Measurements from ENCODE around the gene KRT6A. TPM values are rescaled to one million over a fixed set of nuclear protein-coding genes. Genes with fewer than 3 reads are reported as not detected.

Gene KRT6A
- total RNA-seq, 1 donor from 2014 or later = 1.6 TPM

DNA sequence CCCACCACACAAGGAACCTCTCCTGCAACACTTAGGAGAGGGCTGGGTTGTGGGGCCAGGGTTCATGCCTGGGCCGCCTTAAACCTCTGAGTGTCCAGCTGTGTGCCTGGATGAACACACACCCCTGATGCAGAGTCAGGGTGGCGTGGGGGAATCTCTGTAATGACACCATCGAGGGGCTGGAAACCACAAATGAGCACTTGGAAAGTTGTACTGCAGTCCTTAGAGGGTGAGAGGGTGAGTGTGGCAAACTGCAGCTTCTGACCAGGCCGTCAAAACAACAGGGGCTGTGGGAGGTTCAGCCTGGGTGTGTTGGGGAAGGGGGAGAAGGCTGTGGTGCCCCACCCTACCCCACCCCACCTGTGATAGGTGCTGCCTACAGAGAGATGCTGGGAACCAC lies 39.6 kb upstream of the KRT6A start:
- Histone ChIP-seq H3K4me1 (ENCODE audit: control insufficient read depth in 3 of 3, insufficient read depth in 3 of 3, low read length in 3 of 3) (no peaks in the 10 kb centered on the region), H3K9me3 (ENCODE audit: control insufficient read depth in 3 of 3, low read length in 3 of 3) (no peaks in the 10 kb centered on the region), H3K36me3 (ENCODE audit: control insufficient read depth in 3 of 3, insufficient read depth in 3 of 3, low read length in 3 of 3) (no peaks in the 10 kb centered on the region), H3K9ac (ENCODE audit: low read depth in 1 of 3, low read length in 3 of 3) (no peak overlapping the region), H3K27ac (ENCODE audit: low read depth, low read length) (no peak overlapping the region), H3K27me3 (ENCODE audit: control insufficient read depth in 3 of 3, insufficient read depth in 3 of 3, low read length in 3 of 3) (peaks cover 0 to 9% (median 0%) of the 10 kb centered on the region in 3 donors), H3K4me3 (ENCODE audit: low read length in 3 of 3) (no peak overlapping the region)

DNA sequence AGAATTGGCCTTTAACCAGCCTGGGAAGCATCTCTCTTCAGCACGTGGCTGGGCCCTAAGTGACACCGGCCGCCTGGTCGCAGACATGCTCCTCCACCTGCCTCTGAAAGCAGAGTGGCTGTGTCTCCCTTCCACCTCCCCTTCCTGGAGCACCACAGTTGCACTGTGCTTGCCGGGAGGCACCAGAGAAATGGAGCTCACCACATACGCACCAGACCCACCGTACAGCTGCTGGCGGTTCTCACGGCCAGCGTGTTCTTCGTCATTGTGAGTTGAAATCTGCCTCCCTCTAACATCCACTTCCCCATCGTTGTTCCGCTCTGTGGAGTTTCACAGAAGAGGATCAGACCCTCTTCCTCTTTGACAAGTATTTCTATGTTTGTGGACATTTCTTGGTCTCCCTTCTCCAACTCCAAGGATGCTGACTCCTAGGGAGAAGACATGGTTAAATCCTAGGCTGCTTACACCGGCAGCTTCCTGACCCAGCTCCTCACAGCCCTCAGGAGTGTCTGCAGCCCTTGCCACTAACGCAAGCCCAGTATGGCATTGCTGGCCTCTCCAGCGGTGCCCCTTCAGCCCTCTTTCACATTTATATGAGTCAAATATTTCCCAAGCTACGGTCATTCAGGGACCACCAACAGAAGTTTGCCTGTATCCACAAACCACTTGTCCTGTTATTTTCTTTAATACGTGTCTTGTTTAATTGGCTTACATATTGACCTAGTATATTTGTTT lies 38.7 kb upstream of the KRT6A start:
- Histone ChIP-seq H3K9me3 (ENCODE audit: control insufficient read depth in 3 of 3, low read length in 3 of 3) (no peaks in the 10 kb centered on the region), H3K9ac (ENCODE audit: low read depth in 1 of 3, low read length in 3 of 3) (no peak overlapping the region), H3K27ac (ENCODE audit: low read depth, low read length) (no peak overlapping the region), H3K36me3 (ENCODE audit: control insufficient read depth in 3 of 3, insufficient read depth in 3 of 3, low read length in 3 of 3) (no peaks in the 10 kb centered on the region), H3K4me3 (ENCODE audit: low read length in 3 of 3) (no peak overlapping the region), H3K27me3 (ENCODE audit: control insufficient read depth in 3 of 3, insufficient read depth in 3 of 3, low read length in 3 of 3) (peaks cover 0 to 10% (median 0%) of the 10 kb centered on the region in 3 donors), H3K4me1 (ENCODE audit: control insufficient read depth in 3 of 3, insufficient read depth in 3 of 3, low read length in 3 of 3) (no peaks in the 10 kb centered on the region)

GRCh38 chr12:52530905-52531304 lies 37.8 kb upstream of the KRT6A start:
- Histone ChIP-seq H3K4me1 (ENCODE audit: control insufficient read depth in 3 of 3, insufficient read depth in 3 of 3, low read length in 3 of 3) (no peaks in the 10 kb centered on the region), H3K36me3 (ENCODE audit: control insufficient read depth in 3 of 3, insufficient read depth in 3 of 3, low read length in 3 of 3) (no peaks in the 10 kb centered on the region), H3K4me3 (ENCODE audit: low read length in 3 of 3) (no peak overlapping the region), H3K27ac (ENCODE audit: low read depth, low read length) (no peak overlapping the region), H3K9me3 (ENCODE audit: control insufficient read depth in 3 of 3, low read length in 3 of 3) (no peaks in the 10 kb centered on the region), H3K9ac (ENCODE audit: low read depth in 1 of 3, low read length in 3 of 3) (no peak overlapping the region), H3K27me3 (ENCODE audit: control insufficient read depth in 3 of 3, insufficient read depth in 3 of 3, low read length in 3 of 3) (peaks cover 0 to 12% (median 4%) of the 10 kb centered on the region in 3 donors)

DNA sequence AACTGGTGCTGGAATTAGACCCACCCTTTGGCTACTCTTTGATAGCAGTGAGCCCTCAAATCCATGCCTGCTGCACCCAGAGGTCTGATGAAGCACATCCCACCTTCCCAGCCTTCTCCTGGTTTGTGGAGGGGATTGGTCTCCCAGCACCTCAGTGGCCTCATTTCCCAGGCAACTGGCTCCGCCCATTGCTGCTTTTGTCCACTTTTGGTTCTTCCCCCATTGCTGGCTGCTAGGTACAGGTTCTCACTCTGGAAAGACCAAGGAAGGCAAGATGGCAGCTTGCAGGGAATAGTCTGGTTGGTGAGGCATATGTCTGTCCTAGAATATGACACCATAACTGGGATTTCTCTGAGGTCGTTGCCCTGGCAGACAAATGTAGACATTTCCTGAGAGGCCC lies 37.3 kb upstream of the KRT6A start:
- Histone ChIP-seq H3K4me1 (ENCODE audit: control insufficient read depth in 3 of 3, insufficient read depth in 3 of 3, low read length in 3 of 3) (no peaks in the 10 kb centered on the region), H3K9ac (ENCODE audit: low read depth in 1 of 3, low read length in 3 of 3) (no peak overlapping the region), H3K4me3 (ENCODE audit: low read length in 3 of 3) (no peak overlapping the region), H3K27ac (ENCODE audit: low read depth, low read length) (no peak overlapping the region), H3K27me3 (ENCODE audit: control insufficient read depth in 3 of 3, insufficient read depth in 3 of 3, low read length in 3 of 3) (peaks cover 0 to 14% (median 5%) of the 10 kb centered on the region in 3 donors), H3K36me3 (ENCODE audit: control insufficient read depth in 3 of 3, insufficient read depth in 3 of 3, low read length in 3 of 3) (no peaks in the 10 kb centered on the region), H3K9me3 (ENCODE audit: control insufficient read depth in 3 of 3, low read length in 3 of 3) (no peaks in the 10 kb centered on the region)

DNA sequence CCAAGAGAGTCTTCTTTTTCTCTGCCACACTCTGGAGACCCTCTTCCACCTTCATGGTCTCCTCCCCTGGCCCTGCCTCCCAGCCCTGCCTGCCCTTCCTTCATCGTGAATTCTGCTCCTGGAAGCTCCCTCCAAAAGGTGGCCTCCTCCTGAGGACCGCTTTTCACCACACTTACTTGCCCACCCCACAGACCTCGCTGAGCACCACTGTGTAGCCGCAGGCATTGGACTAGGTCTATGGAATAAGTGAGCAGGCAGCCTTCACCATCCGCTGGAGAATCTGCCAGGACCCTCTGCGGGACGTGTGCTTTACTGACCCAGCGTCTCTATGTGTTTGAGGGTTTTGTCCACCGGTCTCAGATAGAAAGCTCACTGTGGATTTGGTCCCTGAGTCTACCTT lies 36.8 kb upstream of the KRT6A start:
- Histone ChIP-seq H3K4me3 (ENCODE audit: low read length in 3 of 3) (no peak overlapping the region), H3K9ac (ENCODE audit: low read depth in 1 of 3, low read length in 3 of 3) (no peak overlapping the region), H3K27me3 (ENCODE audit: control insufficient read depth in 3 of 3, insufficient read depth in 3 of 3, low read length in 3 of 3) (peaks cover 0 to 17% (median 5%) of the 10 kb centered on the region in 3 donors), H3K36me3 (ENCODE audit: control insufficient read depth in 3 of 3, insufficient read depth in 3 of 3, low read length in 3 of 3) (no peaks in the 10 kb centered on the region), H3K27ac (ENCODE audit: low read depth, low read length) (no peak overlapping the region), H3K4me1 (ENCODE audit: control insufficient read depth in 3 of 3, insufficient read depth in 3 of 3, low read length in 3 of 3) (no peaks in the 10 kb centered on the region), H3K9me3 (ENCODE audit: control insufficient read depth in 3 of 3, low read length in 3 of 3) (no peaks in the 10 kb centered on the region)

GRCh38 chr12:52529417-52529816 lies 36.4 kb upstream of the KRT6A start:
- H3K36me3 ChIP-seq (ENCODE audit: control insufficient read depth in 3 of 3, insufficient read depth in 3 of 3, low read length in 3 of 3) = no peaks in the 10 kb centered on the region
- no peaks in the 10 kb centered on the region for H3K4me1 ChIP-seq (ENCODE audit: control insufficient read depth in 3 of 3, insufficient read depth in 3 of 3, low read length in 3 of 3)
- no peak overlapping the region for H3K27ac ChIP-seq (ENCODE audit: low read depth, low read length)
- peaks cover 0 to 17% (median 5%) of the 10 kb centered on the region in 3 donors for H3K27me3 ChIP-seq (ENCODE audit: control insufficient read depth in 3 of 3, insufficient read depth in 3 of 3, low read length in 3 of 3)
- H3K4me3 ChIP-seq (ENCODE audit: low read length in 3 of 3) = no peak overlapping the region
- no peaks in the 10 kb centered on the region for H3K9me3 ChIP-seq (ENCODE audit: control insufficient read depth in 3 of 3, low read length in 3 of 3)
- H3K9ac ChIP-seq (ENCODE audit: low read depth in 1 of 3, low read length in 3 of 3) = no peak overlapping the region

DNA sequence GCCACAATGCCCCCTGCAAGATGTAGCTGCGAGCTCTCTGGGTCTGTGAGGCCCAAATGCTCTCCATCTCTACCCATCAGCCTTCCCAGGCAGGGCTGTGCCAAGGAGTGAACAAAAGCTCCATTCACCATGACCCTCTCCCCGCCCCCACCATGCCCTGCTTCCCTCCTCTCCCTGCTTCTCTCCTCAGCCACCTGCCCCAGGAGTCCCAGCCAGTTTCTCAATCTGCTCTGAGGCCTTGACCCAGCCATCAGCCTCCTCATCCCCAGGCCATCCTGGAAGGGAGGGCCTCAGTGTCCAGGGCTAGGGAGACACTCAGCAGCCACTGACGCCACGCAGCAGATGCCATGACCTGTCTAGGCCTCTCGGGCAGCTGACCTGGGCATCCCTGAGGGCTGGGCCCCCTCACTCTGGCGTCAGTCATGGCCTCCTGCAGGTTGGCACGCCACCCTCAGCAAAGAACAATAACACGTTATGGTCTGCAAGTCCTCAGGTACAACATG lies 35.6 kb upstream of the KRT6A start:
- no peaks in the 10 kb centered on the region for H3K36me3 ChIP-seq (ENCODE audit: control insufficient read depth in 3 of 3, insufficient read depth in 3 of 3, low read length in 3 of 3)
- peaks cover 0 to 15% (median 5%) of the 10 kb centered on the region in 3 donors for H3K27me3 ChIP-seq (ENCODE audit: control insufficient read depth in 3 of 3, insufficient read depth in 3 of 3, low read length in 3 of 3)
- no peaks in the 10 kb centered on the region for H3K4me1 ChIP-seq (ENCODE audit: control insufficient read depth in 3 of 3, insufficient read depth in 3 of 3, low read length in 3 of 3)
- H3K4me3 ChIP-seq (ENCODE audit: low read length in 3 of 3) = no peak overlapping the region
- H3K27ac ChIP-seq (ENCODE audit: low read depth, low read length) = no peak overlapping the region
- H3K9me3 ChIP-seq (ENCODE audit: control insufficient read depth in 3 of 3, low read length in 3 of 3) = no peaks in the 10 kb centered on the region
- H3K9ac ChIP-seq (ENCODE audit: low read depth in 1 of 3, low read length in 3 of 3) = no peak overlapping the region

DNA sequence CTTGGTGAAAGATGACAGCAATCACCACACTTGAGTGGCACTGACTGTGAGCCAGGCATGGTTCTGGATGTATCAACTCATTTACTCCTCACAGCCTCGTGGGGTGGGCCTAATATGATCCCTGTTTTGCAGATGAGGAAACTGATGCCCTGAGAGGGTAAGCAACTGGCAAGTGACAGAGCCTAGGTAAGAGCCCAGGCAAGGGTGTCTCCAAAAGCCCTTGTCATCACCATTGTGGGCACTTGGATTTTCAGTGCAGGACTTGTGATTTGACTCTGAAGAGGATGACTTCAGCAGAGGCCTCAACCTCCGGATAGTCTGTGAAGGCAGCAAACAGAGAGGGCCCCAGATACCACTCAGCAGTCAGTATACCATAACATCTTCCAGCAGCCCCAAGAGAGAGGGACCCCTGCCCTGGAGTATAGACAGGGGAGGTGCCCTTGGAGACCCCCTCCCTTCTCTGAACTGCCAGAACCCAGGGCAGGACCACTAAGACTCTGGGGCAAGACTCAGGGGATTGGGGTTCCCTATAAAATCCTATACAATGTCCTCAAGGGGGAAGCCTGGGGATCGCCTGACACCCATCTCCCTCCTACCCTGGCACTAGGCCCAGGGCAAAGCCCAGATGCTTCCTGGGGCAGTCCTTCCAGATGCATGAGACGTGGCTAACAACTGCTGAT lies 34.2 kb upstream of the KRT6A start:
- peaks cover 0 to 3% (median 0%) of the 10 kb centered on the region in 3 donors for H3K4me1 ChIP-seq (ENCODE audit: control insufficient read depth in 3 of 3, insufficient read depth in 3 of 3, low read length in 3 of 3)
- no peaks in the 10 kb centered on the region for H3K9me3 ChIP-seq (ENCODE audit: control insufficient read depth in 3 of 3, low read length in 3 of 3)
- H3K4me3 ChIP-seq (ENCODE audit: low read length in 3 of 3) = no peak overlapping the region
- peaks cover 0 to 15% (median 5%) of the 10 kb centered on the region in 3 donors for H3K27me3 ChIP-seq (ENCODE audit: control insufficient read depth in 3 of 3, insufficient read depth in 3 of 3, low read length in 3 of 3)
- H3K36me3 ChIP-seq (ENCODE audit: control insufficient read depth in 3 of 3, insufficient read depth in 3 of 3, low read length in 3 of 3) = no peaks in the 10 kb centered on the region
- no peak overlapping the region for H3K27ac ChIP-seq (ENCODE audit: low read depth, low read length)
- H3K9ac ChIP-seq (ENCODE audit: low read depth in 1 of 3, low read length in 3 of 3) = no peak overlapping the region

DNA sequence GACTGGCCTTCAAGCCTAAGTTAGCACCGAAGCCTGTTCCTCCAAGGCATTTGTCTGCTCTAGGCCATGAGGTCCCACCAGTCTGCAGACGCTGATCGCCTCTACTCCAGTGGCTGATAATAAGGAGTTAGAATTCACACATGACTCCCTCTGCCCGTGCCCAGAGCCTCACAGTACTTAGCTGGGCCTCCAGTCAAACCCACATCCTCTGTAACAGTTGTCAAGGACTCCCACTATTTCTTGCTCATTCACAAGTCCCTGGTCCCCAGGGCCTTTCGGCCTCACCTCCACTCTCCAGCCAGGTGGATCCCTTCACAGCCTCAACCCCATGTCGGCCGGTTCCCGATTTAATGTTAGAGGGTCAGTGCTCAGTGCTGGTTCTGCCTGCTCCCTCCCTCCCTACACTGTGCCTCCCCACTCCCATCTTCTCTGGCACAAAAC lies 33.5 kb upstream of the KRT6A start:
- Histone ChIP-seq H3K4me1 (ENCODE audit: control insufficient read depth in 3 of 3, insufficient read depth in 3 of 3, low read length in 3 of 3) (peaks cover 0 to 4% (median 0%) of the 10 kb centered on the region in 3 donors), H3K36me3 (ENCODE audit: control insufficient read depth in 3 of 3, insufficient read depth in 3 of 3, low read length in 3 of 3) (no peaks in the 10 kb centered on the region), H3K27me3 (ENCODE audit: control insufficient read depth in 3 of 3, insufficient read depth in 3 of 3, low read length in 3 of 3) (peaks cover 0 to 15% (median 5%) of the 10 kb centered on the region in 3 donors), H3K27ac (ENCODE audit: low read depth, low read length) (no peak overlapping the region), H3K9me3 (ENCODE audit: control insufficient read depth in 3 of 3, low read length in 3 of 3) (no peaks in the 10 kb centered on the region), H3K4me3 (ENCODE audit: low read length in 3 of 3) (no peak overlapping the region), H3K9ac (ENCODE audit: low read depth in 1 of 3, low read length in 3 of 3) (no peak overlapping the region)

All from skeletal muscle tissue (tissue), 4 donors.